Prostate gland (tissue), 2 donors: ENCODE data around the gene NDST3. TPM values are rescaled to one million over a fixed set of nuclear protein-coding genes. Genes with fewer than 3 reads are reported as not detected.

Source experiments
- DNase-seq: peaks from one replicate; pipeline ENCODE4 v3.0.0-alpha.2; 2019; ENCODE audit warnings: low spot score
- H3K27ac ChIP-seq, 2 donors: fragments of 200-600 bp; sonication (generic); 2 replicates each; pipeline ENCODE4 v1.5.1; 2017 to 2019
- H3K27me3 ChIP-seq: fragments of 200-600 bp; sonication (generic); replicated peaks from 2 replicates; pipeline ENCODE4 v1.5.1; 2019; ENCODE audit not compliant: insufficient read depth
- H3K36me3 ChIP-seq, 2 donors: fragments of 200-600 bp; sonication (generic); 1 replicate in 1 of 2; 2 replicates in 1 of 2; pipeline versions ENCODE4 v1.5.1 to v1.8.1; 2017 to 2019
- H3K4me1 ChIP-seq: fragments of 200-600 bp; sonication (generic); replicated peaks from 2 replicates; pipeline ENCODE4 v1.5.1; 2019
- H3K4me3 ChIP-seq, 2 donors: fragments of 200-600 bp; sonication (generic); 2 replicates each; pipeline ENCODE4 v1.5.1; 2017 to 2019
- H3K9me3 ChIP-seq: fragments of 200-600 bp; sonication (generic); 2 replicates; pipeline ENCODE4 v1.5.1; 2017
- CTCF ChIP-seq, 4 experiments: fragments of 200-600 bp in 2 of 4; fragments of 450-650 bp in 2 of 4; sonication (generic) in 2 of 4; IDR thresholded peaks; 1 replicate in 3 of 4; 2 replicates in 1 of 4; pipeline ENCODE4 v1.5.1; 2016 to 2019; ENCODE audit warnings: antibody characterized with exemption in 4 of 4, mild to moderate bottlenecking in 2 of 4, moderate library complexity in 2 of 4
- POLR2A ChIP-seq: fragments of 450-650 bp; IDR thresholded peaks from one replicate; pipeline ENCODE4 v1.6.1; 2016; ENCODE audit warnings: antibody characterized with exemption, mild to moderate bottlenecking
- POLR2AphosphoS5 ChIP-seq: sonication (generic); formaldehyde crosslinking; IDR thresholded peaks from one replicate; pipeline ENCODE4 v1.6.1; 2017; ENCODE audit warnings: antibody characterized with exemption
- WGBS: methylation state at CpG from one replicate; pipeline ENCODE4 v1.1.5; 2018; 5-methylcytosine and 5-hydroxymethylcytosine counted together
- intact Hi-C: fragments of 100-400 bp; cut with DNase I; formaldehyde crosslinking; loops from one replicate; pipeline ENCODE4 v1.14.2; 2022
- total RNA-seq, 2 donors: library from RNA; depleted of rRNA; stranded (reverse); fragments of >200 nt; gene quantifications; one replicate each; pipeline ENCODE4 v1.1.0, GENCODE V29; 2016

Gene NDST3
- total RNA-seq, 2 donors from 2014 or later, result 0.05 TPM; not detected in 1

- TF ChIP-seq POLR2AphosphoS5 (no peak), POLR2A (no peak), CTCF (IDR thresholded peaks at IDR 0.05) (no peak)
- H3K27ac ChIP-seq, result no peak overlapping the region
- no peaks in the 10 kb centered on the region for H3K27me3 ChIP-seq
- no peaks in the 10 kb centered on the region for H3K36me3 ChIP-seq
- H3K4me1 ChIP-seq, result no peaks in the 10 kb centered on the region
- DNase-seq, result no peak
- no peak overlapping the region for H3K4me3 ChIP-seq
- WGBS, result 40% methylated on average over 2 of the region's 2 CpGs
- H3K9me3 ChIP-seq, result no peaks in the 10 kb centered on the region
- intact Hi-C loops, result no loop called here
Observed at GRCh38 chr4:118113220-118113619, 78.9 kb downstream of the NDST3 start.

- Histone ChIP-seq H3K4me3 (no peak overlapping the region), H3K36me3 (no peaks in the 10 kb centered on the region), H3K9me3 (no peaks in the 10 kb centered on the region), H3K27me3 (no peaks in the 10 kb centered on the region), H3K27ac (no peak overlapping the region), H3K4me1 (no peaks in the 10 kb centered on the region)
- no peak for DNase-seq
- TF ChIP-seq CTCF (IDR thresholded peaks at IDR 0.05), result no peak
- TF ChIP-seq POLR2AphosphoS5, result no peak
- no peak for TF ChIP-seq POLR2A
- WGBS, result 93% methylated on average over 3 of the region's 3 CpGs
- intact Hi-C loops, result no loop called here
Observed at GRCh38 chr4:118114720-118115119, 80.4 kb downstream of the NDST3 start.

- H3K4me3 ChIP-seq, result no peak overlapping the region
- H3K9me3 ChIP-seq, result no peaks in the 10 kb centered on the region
- no peaks in the 10 kb centered on the region for H3K4me1 ChIP-seq
- intact Hi-C loops, result no loop called here
- no peaks in the 10 kb centered on the region for H3K36me3 ChIP-seq
- TF ChIP-seq POLR2AphosphoS5 (no peak), CTCF (IDR thresholded peaks at IDR 0.05) (no peak), POLR2A (no peak)
- H3K27me3 ChIP-seq, result no peaks in the 10 kb centered on the region
- no peak for DNase-seq
- WGBS, result 45% methylated on average over 5 of the region's 5 CpGs
- H3K27ac ChIP-seq, result no peak overlapping the region
Observed at GRCh38 chr4:118120120-118120760, 86.0 kb downstream of the NDST3 start.

GRCh38 chr4:118124997-118125396 lies 90.7 kb downstream of the NDST3 start:
- 57% methylated on average over 1 of the region's 1 CpG for WGBS

More at GRCh38 chr4:118124997-118125396, 90.7 kb downstream of the NDST3 start:
- no peak overlapping the region for H3K27ac ChIP-seq
- H3K4me1 ChIP-seq, result no peaks in the 10 kb centered on the region
- no peaks in the 10 kb centered on the region for H3K36me3 ChIP-seq
- intact Hi-C loops, result no loop called here
- H3K9me3 ChIP-seq, result no peaks in the 10 kb centered on the region
- no peaks in the 10 kb centered on the region for H3K27me3 ChIP-seq
- TF ChIP-seq CTCF (IDR thresholded peaks at IDR 0.05) (no peak), POLR2AphosphoS5 (no peak), POLR2A (no peak)
- no peak overlapping the region for H3K4me3 ChIP-seq
- no peak for DNase-seq
